Measurements from ENCODE around the gene TRPM2.

DNA sequence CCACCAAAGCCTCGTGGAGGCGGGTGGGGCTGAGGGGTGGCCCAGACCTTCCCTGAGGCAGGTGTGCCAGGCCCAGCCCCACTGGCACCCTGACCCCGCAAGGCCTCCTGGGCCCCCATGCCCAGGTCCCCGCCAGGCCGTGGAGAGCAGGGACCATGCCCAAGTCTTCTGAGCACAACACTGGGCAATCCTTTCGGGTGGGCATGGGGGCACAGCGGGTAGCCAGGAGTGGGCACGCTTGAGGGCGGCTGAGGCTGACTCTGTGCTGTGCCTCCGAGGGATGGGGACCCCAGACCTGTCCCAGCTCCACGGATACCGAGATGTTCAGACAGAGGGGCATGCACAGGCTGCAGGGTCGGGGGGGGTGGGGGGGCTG lies 27.2 kb upstream of the TRPM2 start:
- TF ChIP-seq, protein P1, sequence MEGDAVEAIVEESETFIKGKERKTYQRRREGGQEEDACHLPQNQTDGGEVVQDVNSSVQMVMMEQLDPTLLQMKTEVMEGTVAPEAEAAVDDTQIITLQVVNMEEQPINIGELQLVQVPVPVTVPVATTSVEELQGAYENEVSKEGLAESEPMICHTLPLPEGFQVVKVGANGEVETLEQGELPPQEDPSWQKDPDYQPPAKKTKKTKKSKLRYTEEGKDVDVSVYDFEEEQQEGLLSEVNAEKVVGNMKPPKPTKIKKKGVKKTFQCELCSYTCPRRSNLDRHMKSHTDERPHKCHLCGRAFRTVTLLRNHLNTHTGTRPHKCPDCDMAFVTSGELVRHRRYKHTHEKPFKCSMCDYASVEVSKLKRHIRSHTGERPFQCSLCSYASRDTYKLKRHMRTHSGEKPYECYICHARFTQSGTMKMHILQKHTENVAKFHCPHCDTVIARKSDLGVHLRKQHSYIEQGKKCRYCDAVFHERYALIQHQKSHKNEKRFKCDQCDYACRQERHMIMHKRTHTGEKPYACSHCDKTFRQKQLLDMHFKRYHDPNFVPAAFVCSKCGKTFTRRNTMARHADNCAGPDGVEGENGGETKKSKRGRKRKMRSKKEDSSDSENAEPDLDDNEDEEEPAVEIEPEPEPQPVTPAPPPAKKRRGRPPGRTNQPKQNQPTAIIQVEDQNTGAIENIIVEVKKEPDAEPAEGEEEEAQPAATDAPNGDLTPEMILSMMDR (IDR thresholded peaks at IDR 0.05), result no peak
- no peak for TF ChIP-seq POLR2A (IDR thresholded peaks at IDR 0.05)
